ENCODE results near the gene UBE2L3. TPM values are rescaled to one million over a fixed set of nuclear protein-coding genes. Genes with fewer than 3 reads are reported as not detected.

UBE2L3 gene
- total and polyA plus RNA-seq, 2 of the 13 experiments (the other 11 are each of a cell fraction or from before 2014, with no cell fraction given): 30.2 to 58.1 TPM

GRCh38 chr22:21652010-21652546 is 84.6 kb downstream of the UBE2L3 start (continued):
- no peak for TF ChIP-seq ZBTB40 (IDR thresholded peaks at IDR 0.05)
- TF ChIP-seq ZBTB40 (CRISPR knock-in tag; IDR thresholded peaks at IDR 0.05): peak; percentile 79
- peak; percentile 55; the same call in 1 of the 2 replicates for TF ChIP-seq ZGPAT (CRISPR knock-in tag; IDR thresholded peaks at IDR 0.05)
- TF ChIP-seq, protein P1, sequence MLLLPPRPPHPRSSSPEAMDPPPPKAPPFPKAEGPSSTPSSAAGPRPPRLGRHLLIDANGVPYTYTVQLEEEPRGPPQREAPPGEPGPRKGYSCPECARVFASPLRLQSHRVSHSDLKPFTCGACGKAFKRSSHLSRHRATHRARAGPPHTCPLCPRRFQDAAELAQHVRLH (CRISPR knock-in tag; IDR thresholded peaks at IDR 0.05; ENCODE audit: borderline replicate concordance, low read depth): peak; percentile 25; the same call in 1 of the 2 replicates
- TF ChIP-seq, protein P2, sequence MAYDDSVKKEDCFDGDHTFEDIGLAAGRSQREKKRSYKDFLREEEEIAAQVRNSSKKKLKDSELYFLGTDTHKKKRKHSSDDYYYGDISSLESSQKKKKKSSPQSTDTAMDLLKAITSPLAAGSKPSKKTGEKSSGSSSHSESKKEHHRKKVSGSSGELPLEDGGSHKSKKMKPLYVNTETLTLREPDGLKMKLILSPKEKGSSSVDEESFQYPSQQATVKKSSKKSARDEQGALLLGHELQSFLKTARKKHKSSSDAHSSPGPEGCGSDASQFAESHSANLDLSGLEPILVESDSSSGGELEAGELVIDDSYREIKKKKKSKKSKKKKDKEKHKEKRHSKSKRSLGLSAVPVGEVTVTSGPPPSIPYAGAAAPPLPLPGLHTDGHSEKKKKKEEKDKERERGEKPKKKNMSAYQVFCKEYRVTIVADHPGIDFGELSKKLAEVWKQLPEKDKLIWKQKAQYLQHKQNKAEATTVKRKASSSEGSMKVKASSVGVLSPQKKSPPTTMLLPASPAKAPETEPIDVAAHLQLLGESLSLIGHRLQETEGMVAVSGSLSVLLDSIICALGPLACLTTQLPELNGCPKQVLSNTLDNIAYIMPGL (CRISPR knock-in tag; IDR thresholded peaks at IDR 0.05; ENCODE audit: borderline replicate concordance in 1 of 2, low read depth in 1 of 2): peak in 1 of 2 experiments; percentile 25; a peak in 1 of 4 replicates
